A673 (cell line): ENCODE data around the gene NLRC5.

Experiments
- EZH2 ChIP-seq: fragments of 200-600 bp; sonication (generic); IDR thresholded peaks from 2 replicates; pipeline ENCODE4 v1.6.1; 2017; ENCODE audit warnings: borderline replicate concordance, low read depth, mild to moderate bottlenecking, mixed read lengths, antibody characterized with exemption, low read length; ENCODE audit not compliant: poor library complexity, severe bottlenecking
- TF ChIP-seq, protein P1 (sequence below): fragments of 300-800, 200-600 bp; sonication (generic); conservative IDR thresholded peaks from 2 replicates; pipeline ENCODE4 v1.5.1; 2017; ENCODE audit warnings: low read depth, mild to moderate bottlenecking, antibody characterized with exemption, low read length, moderate library complexity, mixed read lengths

GRCh38 chr16:57054338-57054737, 65.0 kb downstream of the NLRC5 start:
- TF ChIP-seq, protein P1, sequence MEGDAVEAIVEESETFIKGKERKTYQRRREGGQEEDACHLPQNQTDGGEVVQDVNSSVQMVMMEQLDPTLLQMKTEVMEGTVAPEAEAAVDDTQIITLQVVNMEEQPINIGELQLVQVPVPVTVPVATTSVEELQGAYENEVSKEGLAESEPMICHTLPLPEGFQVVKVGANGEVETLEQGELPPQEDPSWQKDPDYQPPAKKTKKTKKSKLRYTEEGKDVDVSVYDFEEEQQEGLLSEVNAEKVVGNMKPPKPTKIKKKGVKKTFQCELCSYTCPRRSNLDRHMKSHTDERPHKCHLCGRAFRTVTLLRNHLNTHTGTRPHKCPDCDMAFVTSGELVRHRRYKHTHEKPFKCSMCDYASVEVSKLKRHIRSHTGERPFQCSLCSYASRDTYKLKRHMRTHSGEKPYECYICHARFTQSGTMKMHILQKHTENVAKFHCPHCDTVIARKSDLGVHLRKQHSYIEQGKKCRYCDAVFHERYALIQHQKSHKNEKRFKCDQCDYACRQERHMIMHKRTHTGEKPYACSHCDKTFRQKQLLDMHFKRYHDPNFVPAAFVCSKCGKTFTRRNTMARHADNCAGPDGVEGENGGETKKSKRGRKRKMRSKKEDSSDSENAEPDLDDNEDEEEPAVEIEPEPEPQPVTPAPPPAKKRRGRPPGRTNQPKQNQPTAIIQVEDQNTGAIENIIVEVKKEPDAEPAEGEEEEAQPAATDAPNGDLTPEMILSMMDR: no peak
- no peak for TF ChIP-seq EZH2
